Stimulated activated effector memory CD8-positive, alpha-beta T cell treated with anti-CD3 and anti-CD28 coated beads, Interleukin-12 subunit alpha, Interleukin-12 subunit beta, amount 100 ng/mL, for 72 hours (primary cell): ENCODE measurements around the gene GABBR2.

Source experiments
- ATAC-seq: fragments of 150-1000 bp; cut with Tn5 transposase; 2 replicates; pipeline ENCODE4 v1.10.0; 2021
- DNase-seq, 2 donors: peaks; one replicate each; pipeline ENCODE4 v3.0.0; 2021 to 2022; ENCODE audit warnings: low spot score in 2 of 2
- H3K27ac Mint-ChIP-seq: one replicate; pipeline ENCODE4 v1.8.0; 2022; ENCODE audit warnings: mild to moderate bottlenecking, mixed read lengths
- H3K36me3 Mint-ChIP-seq: one replicate; pipeline ENCODE4 v1.8.0; 2022; ENCODE audit warnings: mild to moderate bottlenecking, mixed read lengths
- H3K4me1 Mint-ChIP-seq: one replicate; pipeline ENCODE4 v1.8.0; 2022; ENCODE audit warnings: mixed read lengths
- H3K4me3 Mint-ChIP-seq: one replicate; pipeline ENCODE4 v1.8.0; 2022; ENCODE audit warnings: mild to moderate bottlenecking, mixed read lengths
- H3K9me3 Mint-ChIP-seq: one replicate; pipeline ENCODE4 v1.8.0; 2022; ENCODE audit warnings: mixed read lengths

The GABBR2 gene

DNA sequence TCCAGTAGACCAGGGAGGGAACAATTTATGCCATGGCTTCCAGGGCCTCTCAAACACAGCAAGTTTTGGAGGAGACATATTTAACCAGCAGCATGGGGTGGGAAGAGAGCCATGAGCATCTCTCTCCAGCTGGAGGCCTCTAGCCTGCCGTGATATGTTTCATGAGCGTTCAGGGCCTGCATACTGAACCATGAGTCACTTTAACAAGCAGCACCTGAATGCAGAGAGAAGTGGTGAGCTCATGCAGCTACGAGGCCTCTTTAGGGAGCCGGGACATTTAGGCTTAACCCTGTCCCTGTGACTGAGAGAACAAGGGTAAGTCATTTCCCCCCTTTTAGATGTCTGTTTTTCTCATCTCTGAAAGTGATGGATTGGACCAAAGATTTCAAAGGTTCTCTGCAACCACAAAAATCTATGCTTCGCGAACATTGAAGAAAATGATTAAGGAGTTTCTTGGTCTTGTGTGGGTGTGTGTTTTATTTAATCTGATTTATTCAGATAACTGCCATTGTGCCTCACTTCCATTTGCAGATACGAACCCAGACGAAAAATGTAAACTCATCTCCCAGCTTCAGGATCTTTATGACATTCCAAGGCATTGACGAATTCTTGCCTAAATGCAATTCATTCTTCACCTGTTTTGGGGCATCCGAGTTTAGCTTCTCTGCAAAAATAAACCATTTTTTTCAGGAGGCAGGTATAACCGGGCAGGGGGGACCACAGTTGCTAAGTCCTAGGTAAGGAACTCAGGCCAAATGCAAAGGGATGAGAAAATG, 157.0 kb downstream of the GABBR2 start:
- Mint-ChIP-seq H3K36me3 (no peaks in the 10 kb centered on the region), H3K9me3 (no peaks in the 10 kb centered on the region), H3K27ac (no peak overlapping the region), H3K4me1 (no peaks in the 10 kb centered on the region), H3K4me3 (no peak overlapping the region)
- ATAC-seq (no peak), DNase-seq (no peak)

DNA sequence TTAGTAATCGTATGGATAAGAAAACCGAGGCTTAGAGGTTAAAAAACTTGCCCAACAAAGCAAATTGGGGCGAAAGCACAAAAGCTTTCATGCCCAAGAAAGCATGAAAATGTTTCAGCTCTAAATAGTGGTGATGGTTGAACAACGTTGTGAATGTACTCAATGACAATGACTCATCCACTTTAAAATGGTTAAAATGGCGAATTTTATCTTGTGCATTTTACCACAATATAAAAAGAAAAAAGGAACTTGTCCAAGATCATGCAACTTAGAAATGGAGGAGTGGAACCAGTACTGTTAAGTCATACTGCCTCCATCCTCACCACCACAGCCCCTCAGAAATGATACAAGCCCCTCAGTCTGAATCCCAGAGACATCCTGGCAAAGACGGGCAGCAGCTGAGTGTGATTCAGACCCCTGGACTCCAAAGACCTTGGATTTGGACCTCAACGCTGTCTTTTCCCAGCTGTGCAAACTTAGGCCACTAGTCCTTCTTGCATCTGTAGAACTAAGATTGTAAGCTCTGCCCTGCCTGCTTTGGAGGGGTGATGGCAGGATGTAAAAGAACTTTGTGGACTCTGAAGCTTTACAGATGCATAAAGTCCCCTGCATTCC, 158.4 kb downstream of the GABBR2 start:
- no peak overlapping the region for H3K4me3 Mint-ChIP-seq
- H3K36me3 Mint-ChIP-seq = no peaks in the 10 kb centered on the region
- H3K9me3 Mint-ChIP-seq = no peaks in the 10 kb centered on the region
- DNase-seq (no peak), ATAC-seq (no peak)
- H3K27ac Mint-ChIP-seq = no peak overlapping the region
- H3K4me1 Mint-ChIP-seq = no peaks in the 10 kb centered on the region

DNA sequence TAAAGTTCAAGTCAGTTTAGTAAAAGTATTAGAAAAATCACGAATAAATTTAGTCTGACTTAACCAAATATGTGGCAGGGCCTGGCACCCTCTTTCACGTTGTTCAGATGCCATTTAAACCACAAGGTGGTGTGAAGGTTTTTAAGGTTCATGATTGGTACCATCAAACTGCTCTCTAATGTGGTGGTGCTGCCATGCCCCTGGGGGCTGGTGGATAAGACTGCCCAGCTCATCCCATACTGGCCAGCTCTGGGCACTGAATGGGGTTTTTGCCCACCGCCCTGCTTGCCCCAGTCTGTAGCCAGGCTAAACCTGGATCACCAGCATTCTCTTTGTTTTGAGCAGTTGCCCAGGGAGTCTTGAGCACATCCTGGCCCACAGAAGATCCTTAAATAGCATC, 159.3 kb downstream of the GABBR2 start:
- DNase-seq (peak in 1 of 2 donors; percentile 22), ATAC-seq (no peak)
- Mint-ChIP-seq H3K9me3 (no peaks in the 10 kb centered on the region), H3K4me3 (no peak overlapping the region), H3K4me1 (no peaks in the 10 kb centered on the region), H3K36me3 (no peaks in the 10 kb centered on the region), H3K27ac (no peak overlapping the region)

DNA sequence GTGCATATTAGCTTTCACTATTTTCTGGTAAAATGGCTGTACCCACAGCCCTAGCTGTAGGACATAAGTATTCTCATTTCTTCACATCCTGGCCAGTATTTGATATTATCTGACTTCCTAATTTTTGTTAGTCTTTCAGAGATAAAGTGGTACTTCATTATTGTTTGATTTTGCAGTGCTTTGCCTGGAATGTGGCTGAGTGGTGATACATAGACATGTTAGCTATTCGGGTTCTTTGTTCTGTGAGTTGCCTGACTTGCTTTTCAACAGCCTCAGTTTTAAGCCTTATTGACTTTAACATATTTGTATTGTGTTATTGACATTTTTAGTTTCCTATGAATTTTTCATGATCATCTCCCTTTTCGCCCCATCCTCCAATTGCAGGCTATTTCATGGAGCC, 161.1 kb downstream of the GABBR2 start:
- no peak for ATAC-seq
- H3K9me3 Mint-ChIP-seq = no peaks in the 10 kb centered on the region
- H3K4me3 Mint-ChIP-seq = no peak overlapping the region
- DNase-seq = no peak
- no peak overlapping the region for H3K27ac Mint-ChIP-seq
- no peaks in the 10 kb centered on the region for H3K4me1 Mint-ChIP-seq
- H3K36me3 Mint-ChIP-seq = no peaks in the 10 kb centered on the region

DNA sequence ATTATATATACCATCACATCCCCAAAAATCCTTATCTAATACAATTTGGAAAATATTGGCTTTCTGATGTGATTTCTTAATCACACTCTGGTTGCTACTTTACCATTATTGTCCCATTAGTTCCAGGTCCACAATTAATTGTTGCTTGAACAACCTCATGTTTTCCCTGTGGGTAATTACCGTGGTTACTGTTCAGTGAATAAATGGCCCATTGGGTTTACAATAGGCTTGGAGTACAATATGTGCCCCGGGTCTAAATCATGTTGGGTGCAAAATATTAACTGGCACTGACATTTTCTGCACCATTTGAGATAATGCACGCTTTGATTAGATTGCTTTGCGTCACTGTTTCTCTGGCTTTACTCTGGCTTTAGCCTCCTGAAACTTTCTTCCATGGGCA, 163.7 kb downstream of the GABBR2 start:
- DNase-seq (no peak), ATAC-seq (no peak)
- H3K4me1 Mint-ChIP-seq = no peaks in the 10 kb centered on the region
- no peak overlapping the region for H3K27ac Mint-ChIP-seq
- H3K36me3 Mint-ChIP-seq = no peaks in the 10 kb centered on the region
- H3K4me3 Mint-ChIP-seq = no peak overlapping the region
- H3K9me3 Mint-ChIP-seq = no peaks in the 10 kb centered on the region

DNA sequence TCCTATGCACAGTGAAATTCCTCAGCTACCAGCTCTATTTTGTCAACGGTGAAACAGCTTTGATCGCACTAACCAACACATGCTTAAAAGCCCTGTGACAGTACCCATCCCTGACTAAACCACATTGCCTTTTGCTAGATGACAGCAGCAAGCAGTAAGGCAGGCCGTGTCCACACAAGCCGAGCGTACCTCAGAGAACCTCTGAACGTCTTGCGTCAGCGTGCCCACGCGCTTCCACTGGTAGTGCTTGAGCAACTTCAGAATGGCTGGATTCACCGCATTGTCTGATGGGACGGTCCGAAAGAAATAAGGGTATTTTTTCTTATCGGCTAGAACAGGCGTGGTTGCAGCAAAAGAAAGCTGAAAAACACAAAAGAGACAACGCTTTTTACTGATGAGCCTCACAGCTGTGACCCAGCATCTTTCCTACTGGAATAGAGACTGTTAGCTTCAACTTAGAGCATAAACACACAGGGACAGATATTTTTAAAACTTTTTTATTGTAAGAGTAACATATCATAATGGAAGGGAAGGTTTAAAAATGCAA, 167.0 kb downstream of the GABBR2 start:
- Mint-ChIP-seq H3K36me3 (no peaks in the 10 kb centered on the region), H3K4me3 (no peak overlapping the region), H3K9me3 (no peaks in the 10 kb centered on the region), H3K4me1 (no peaks in the 10 kb centered on the region), H3K27ac (no peak overlapping the region)
- ATAC-seq (no peak), DNase-seq (peak in 1 of 2 donors; percentile 38)

DNA sequence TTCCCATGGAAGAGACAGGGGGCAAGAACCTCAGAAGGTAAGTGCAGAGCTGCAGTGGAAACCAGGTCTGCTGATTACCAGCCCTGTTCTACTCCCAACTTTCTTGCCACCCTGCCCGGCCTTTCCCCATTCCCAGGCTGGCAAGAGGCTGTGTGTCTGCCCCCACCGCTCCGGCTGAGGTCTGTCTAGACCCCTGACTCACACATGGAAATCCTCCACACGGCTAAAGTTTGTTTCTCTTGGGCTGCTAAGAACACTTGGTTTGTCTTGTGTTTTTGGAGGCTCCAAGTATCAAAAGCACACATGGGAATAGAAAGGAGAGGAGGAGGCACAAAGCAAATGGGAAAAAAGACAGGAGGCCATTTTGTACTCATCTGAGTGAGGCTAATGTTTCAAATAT, 168.3 kb downstream of the GABBR2 start:
- no peaks in the 10 kb centered on the region for H3K9me3 Mint-ChIP-seq
- H3K27ac Mint-ChIP-seq = no peak overlapping the region
- H3K36me3 Mint-ChIP-seq = no peaks in the 10 kb centered on the region
- no peaks in the 10 kb centered on the region for H3K4me1 Mint-ChIP-seq
- no peak overlapping the region for H3K4me3 Mint-ChIP-seq
- ATAC-seq (no peak), DNase-seq (no peak)

DNA sequence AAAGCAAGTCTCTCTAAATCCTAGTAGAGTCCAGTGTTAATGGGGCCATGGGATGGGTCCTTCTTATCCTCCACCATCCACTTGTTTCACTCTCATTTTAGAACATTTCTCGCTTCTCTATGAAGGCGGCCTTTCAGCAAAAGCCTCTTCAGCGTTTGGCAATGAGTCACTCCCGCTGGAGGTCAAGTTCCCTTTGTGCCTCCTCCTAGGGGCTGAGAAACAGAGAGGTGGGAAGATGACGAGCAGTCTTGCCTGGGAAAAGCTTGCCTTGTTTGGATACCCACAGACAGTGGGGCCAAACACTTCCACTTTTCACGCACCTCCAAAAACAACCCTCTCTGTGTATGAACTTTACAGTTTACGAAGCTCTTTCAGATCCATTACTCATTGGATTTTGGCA, 168.8 kb downstream of the GABBR2 start:
- Mint-ChIP-seq H3K27ac (no peak overlapping the region), H3K36me3 (no peaks in the 10 kb centered on the region), H3K4me3 (no peak overlapping the region), H3K4me1 (no peaks in the 10 kb centered on the region), H3K9me3 (no peaks in the 10 kb centered on the region)
- ATAC-seq = no peak
- peak in 1 of 2 donors; percentile 29 for DNase-seq

DNA sequence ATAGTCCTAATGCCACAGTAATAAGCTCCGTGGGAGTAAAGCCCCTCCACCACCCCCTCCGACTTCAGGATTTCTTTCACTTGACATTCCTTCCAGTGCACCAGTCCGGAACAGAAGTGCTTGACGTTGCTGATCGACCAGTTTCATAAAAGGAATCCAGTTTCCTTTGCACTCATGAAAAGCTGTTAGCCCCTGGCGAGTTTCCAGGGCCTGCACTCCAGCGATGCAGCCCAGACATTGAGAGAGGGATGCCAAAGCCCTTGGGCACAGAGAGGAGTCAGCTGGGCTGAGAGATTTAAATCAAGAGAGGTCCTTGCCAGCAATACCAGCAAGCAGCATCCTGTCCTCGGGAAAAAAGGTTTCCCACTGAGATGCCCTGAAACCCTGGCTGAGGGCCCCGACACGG, 170.1 kb downstream of the GABBR2 start:
- H3K4me3 Mint-ChIP-seq = no peak overlapping the region
- no peak for DNase-seq
- H3K4me1 Mint-ChIP-seq = no peaks in the 10 kb centered on the region
- H3K9me3 Mint-ChIP-seq = no peaks in the 10 kb centered on the region
- ATAC-seq = no peak
- H3K36me3 Mint-ChIP-seq = no peaks in the 10 kb centered on the region
- no peak overlapping the region for H3K27ac Mint-ChIP-seq

DNA sequence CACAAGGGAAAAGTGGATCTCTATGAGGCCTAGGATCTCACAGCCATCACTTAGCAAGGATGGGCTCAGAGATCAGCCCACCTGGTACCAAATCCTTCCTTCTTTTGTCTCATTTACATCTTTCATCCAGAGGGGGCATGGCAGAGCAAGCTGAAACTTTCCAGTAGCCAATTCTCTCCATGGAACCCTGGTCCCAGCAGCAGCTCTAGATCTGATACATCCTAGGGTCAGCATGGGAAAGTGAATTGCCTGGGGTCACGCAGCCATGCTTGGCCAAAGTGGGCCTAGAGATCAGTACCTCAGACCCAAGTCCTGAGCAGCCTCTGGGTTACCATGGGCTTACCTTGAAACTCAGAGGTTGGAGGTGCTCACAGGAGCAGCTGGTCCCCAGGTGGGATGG, 170.5 kb downstream of the GABBR2 start:
- no peaks in the 10 kb centered on the region for H3K4me1 Mint-ChIP-seq
- H3K9me3 Mint-ChIP-seq = no peaks in the 10 kb centered on the region
- ATAC-seq = no peak
- H3K4me3 Mint-ChIP-seq = no peak overlapping the region
- H3K36me3 Mint-ChIP-seq = no peaks in the 10 kb centered on the region
- DNase-seq = peak in 1 of 2 donors; percentile 40
- no peak overlapping the region for H3K27ac Mint-ChIP-seq

DNA sequence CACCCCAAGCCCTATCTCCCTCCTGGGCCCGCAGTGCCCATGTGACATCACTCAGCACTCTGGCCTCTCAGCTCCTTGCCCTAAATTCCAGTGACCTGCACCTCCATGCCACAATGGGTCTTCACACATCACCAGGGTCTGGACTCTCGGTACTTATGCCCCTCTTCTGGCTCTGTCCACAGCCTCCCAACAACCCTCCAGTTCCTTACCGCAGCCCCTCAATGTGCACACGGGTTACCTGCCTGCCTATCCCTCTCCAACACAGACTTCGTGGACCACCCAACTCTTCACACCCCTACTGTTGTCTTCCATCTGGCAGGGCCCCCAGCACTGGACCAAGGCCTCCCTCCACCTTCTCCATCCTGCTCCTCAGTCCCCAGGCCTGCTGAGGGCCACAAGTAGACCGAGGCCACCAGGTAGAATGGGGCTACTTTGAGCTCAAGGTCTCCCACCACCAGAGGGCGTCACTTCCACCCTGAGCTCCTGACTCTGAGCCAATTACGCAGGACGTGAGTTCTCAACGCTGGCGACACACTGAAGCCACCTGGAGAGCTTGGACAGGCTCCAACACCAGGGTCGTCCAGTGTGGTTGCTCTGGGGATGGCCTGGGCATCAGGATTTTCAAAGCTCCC, 172.1 kb downstream of the GABBR2 start:
- H3K9me3 Mint-ChIP-seq = no peaks in the 10 kb centered on the region
- ATAC-seq (peak; percentile 55), DNase-seq (peak; percentile 24 to 69)
- H3K4me1 Mint-ChIP-seq = no peaks in the 10 kb centered on the region
- no peak overlapping the region for H3K27ac Mint-ChIP-seq
- no peaks in the 10 kb centered on the region for H3K36me3 Mint-ChIP-seq
- no peak overlapping the region for H3K4me3 Mint-ChIP-seq

DNA sequence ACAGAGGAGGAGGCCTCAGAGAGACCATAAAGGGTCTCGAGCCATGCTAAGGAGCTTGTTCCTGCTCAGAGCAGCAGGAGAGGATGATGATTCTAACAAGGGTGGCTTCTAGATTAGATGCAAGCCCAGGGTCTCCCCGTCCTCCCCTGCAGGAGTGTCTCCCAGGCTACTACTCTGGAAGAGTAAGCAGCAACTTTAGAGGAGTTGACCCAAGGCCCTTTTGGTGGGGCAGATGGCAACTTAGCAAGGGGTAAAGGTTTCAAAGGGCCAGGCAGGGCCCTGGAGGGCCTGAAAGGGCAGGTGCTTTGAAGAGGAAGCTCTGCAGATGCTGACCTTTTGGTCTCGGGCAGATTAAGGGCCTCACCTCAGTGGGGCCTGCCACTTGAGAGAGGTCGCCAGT, 174.9 kb downstream of the GABBR2 start:
- no peak for ATAC-seq
- no peaks in the 10 kb centered on the region for H3K9me3 Mint-ChIP-seq
- H3K4me1 Mint-ChIP-seq = no peaks in the 10 kb centered on the region
- no peaks in the 10 kb centered on the region for H3K36me3 Mint-ChIP-seq
- no peak overlapping the region for H3K4me3 Mint-ChIP-seq
- no peak overlapping the region for H3K27ac Mint-ChIP-seq
- peak in 1 of 2 donors; percentile 29 for DNase-seq

DNA sequence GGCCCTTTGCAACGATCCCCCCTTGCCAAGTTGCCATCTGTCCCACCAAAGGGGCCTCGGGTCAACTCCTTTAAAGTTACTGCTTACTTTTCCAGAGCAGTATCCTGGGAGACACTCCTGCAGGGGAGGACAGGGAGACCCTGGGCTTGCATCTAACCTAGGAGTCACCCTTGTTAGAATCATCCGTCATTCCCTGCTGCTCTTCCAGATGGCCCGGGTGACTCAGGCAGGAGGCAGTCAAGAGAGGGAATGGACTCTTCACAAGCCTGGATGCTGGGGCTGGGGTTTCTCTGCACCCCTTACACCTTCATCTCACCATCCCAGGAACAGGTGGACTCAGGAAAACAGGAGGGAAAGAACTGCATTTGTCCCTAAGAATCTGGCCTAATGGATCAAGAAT, 175.6 kb downstream of the GABBR2 start:
- DNase-seq (peak in 1 of 2 donors; percentile 30), ATAC-seq (no peak)
- Mint-ChIP-seq H3K36me3 (no peaks in the 10 kb centered on the region), H3K9me3 (no peaks in the 10 kb centered on the region), H3K4me1 (no peaks in the 10 kb centered on the region), H3K4me3 (no peak overlapping the region), H3K27ac (no peak overlapping the region)

DNA sequence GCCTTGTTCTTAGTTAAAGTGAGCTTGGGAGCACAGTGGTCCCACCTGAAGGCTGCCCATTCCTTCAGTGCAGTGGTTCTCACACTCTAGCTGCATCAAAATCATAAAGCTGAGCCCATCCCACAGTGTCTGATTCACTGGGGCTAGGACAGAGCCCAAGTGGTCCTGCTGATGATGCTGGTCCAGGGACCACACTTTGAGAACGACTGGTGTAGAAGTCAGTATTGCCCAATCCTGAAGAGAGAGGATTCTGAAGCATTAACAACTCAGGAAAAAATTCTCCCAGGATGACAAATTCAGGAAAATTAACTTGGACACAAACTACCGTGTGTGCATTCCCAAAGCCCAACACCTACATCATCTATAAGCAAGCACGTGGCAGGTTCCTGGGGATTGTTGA, 176.2 kb downstream of the GABBR2 start:
- Mint-ChIP-seq H3K36me3 (no peaks in the 10 kb centered on the region), H3K4me1 (no peaks in the 10 kb centered on the region), H3K27ac (no peak overlapping the region), H3K9me3 (no peaks in the 10 kb centered on the region), H3K4me3 (no peak overlapping the region)
- no peak for DNase-seq
- ATAC-seq = no peak

DNA sequence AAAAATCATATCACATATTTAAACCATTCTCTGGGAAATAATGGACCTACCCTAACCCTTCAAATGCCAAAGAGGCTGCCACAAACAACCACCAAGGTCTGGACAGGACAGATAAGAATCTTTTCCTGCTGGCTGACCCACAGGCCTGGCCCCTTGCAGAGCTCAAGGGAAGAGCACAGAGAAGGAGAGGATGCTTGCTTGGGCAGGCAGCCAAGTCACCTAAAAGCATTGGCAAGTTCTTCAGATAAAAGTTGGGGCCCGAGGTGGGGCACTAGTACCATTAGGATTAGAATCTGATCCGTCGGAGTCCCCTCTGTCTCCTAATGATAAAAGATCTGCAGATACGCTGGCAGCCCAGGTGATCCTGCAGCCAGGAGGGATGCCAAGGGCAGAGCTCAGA, 176.6 kb downstream of the GABBR2 start:
- Mint-ChIP-seq H3K4me3 (no peak overlapping the region), H3K9me3 (no peaks in the 10 kb centered on the region), H3K4me1 (no peaks in the 10 kb centered on the region), H3K27ac (no peak overlapping the region), H3K36me3 (no peaks in the 10 kb centered on the region)
- DNase-seq (peak in 1 of 2 donors; percentile 34), ATAC-seq (no peak)
